PC-9 (cell line): Measurements from ENCODE around the gene PFN2. TPM values are rescaled to one million over a fixed set of nuclear protein-coding genes. Genes with fewer than 3 reads are reported as not detected.
"Not testable (repeated sequence)": the region's sequence is repeated elsewhere in the genome, so short reads cannot be mapped to it uniquely, and the experiment has no call there.

Experiments used
- BruUV-seq: library from RNA; stranded (reverse); fragments of 400-500 nt; replicated peaks from 2 replicates; lab custom pipeline; 2021; lab: Mats Ljungman, UMichigan
- CTCF ChIA-PET: fragments of 300-600 bp; sonication (Branson Sonifier 250); formaldehyde crosslinking; loops from one replicate; lab custom pipeline; 2022; ENCODE audit warnings: antibody characterized with exemption; lab: Charles Lee
- POLR2A ChIA-PET: fragments of 300-600 bp; sonication (Branson Sonifier 250); formaldehyde crosslinking; loops from one replicate; lab custom pipeline; 2022; ENCODE audit warnings: antibody characterized with exemption; ENCODE audit not compliant: unreplicated experiment; lab: Charles Lee
- DNase-seq, 2 experiments: peaks; one replicate each; pipeline versions ENCODE4 v3.0.0 to v3.0.0-alpha.2; 2015 to 2022; ENCODE audit warnings: mixed read lengths in 1 of 2
- H2AFZ ChIP-seq: fragments of 200-600 bp; sonication (generic); 2 replicates; pipeline ENCODE4 v1.8.1; 2017; ENCODE audit warnings: antibody characterized with exemption
- H3F3A ChIP-seq: fragments of 200-600 bp; sonication (generic); 2 replicates; pipeline ENCODE4 v1.8.1; 2017; ENCODE audit warnings: antibody characterized with exemption, mild to moderate bottlenecking, low read depth; ENCODE audit not compliant: insufficient read depth
- H3K27ac ChIP-seq: fragments of 200-600 bp; sonication (generic); 2 replicates; pipeline ENCODE4 v1.6.1; 2016; ENCODE audit warnings: mixed run types
- H3K27me3 ChIP-seq: fragments of 200-600 bp; sonication (generic); 2 replicates; pipeline ENCODE4 v1.6.1; 2016; ENCODE audit warnings: low read depth, mixed run types; ENCODE audit not compliant: insufficient read depth
- H3K36me3 ChIP-seq: fragments of 200-600 bp; sonication (generic); 2 replicates; pipeline ENCODE4 v1.6.1; 2016; ENCODE audit warnings: low read depth, mixed run types
- H3K4me1 ChIP-seq: fragments of 200-600 bp; sonication (generic); replicated peaks from 2 replicates; pipeline ENCODE4 v1.6.1; 2016; ENCODE audit warnings: mixed run types; ENCODE audit not compliant: insufficient read depth
- H3K4me2 ChIP-seq: fragments of 200-600 bp; sonication (generic); 2 replicates; pipeline ENCODE4 v1.6.1; 2017; ENCODE audit warnings: mixed run types
- H3K4me3 ChIP-seq: fragments of 200-600 bp; sonication (generic); 2 replicates; pipeline ENCODE4 v1.6.1; 2016; ENCODE audit warnings: mixed run types
- H3K79me2 ChIP-seq: fragments of 200-600 bp; sonication (generic); 2 replicates; pipeline ENCODE4 v1.6.1; 2017; ENCODE audit warnings: low read depth, mixed run types
- H3K9me2 ChIP-seq: fragments of 200-600 bp; sonication (generic); 2 replicates; pipeline ENCODE4 v1.8.1; 2017; ENCODE audit warnings: mild to moderate bottlenecking; ENCODE audit not compliant: insufficient read depth
- H3K9me3 ChIP-seq: fragments of 200-600 bp; sonication (generic); 2 replicates; pipeline ENCODE4 v1.8.1; 2016; ENCODE audit warnings: low read depth; ENCODE audit not compliant: insufficient read depth
- H4K20me1 ChIP-seq: fragments of 200-600 bp; sonication (generic); 2 replicates; pipeline ENCODE4 v1.8.1; 2017; ENCODE audit not compliant: insufficient read depth
- CTCF ChIP-seq: fragments of 200-600 bp; sonication (generic); conservative IDR thresholded peaks from 2 replicates; pipeline ENCODE4 v1.6.1; 2017; ENCODE audit warnings: mixed run types, antibody characterized with exemption, mild to moderate bottlenecking, moderate library complexity
- EZH2 ChIP-seq: fragments of 200-600 bp; sonication (generic); IDR thresholded peaks from 2 replicates; pipeline ENCODE4 v1.8.0; 2017; ENCODE audit warnings: antibody characterized with exemption, low read depth
- intact Hi-C: fragments of 100-400 bp; cut with micrococcal nuclease; formaldehyde crosslinking; loops from one replicate; pipeline ENCODE4 v1.10.0; 2022; ENCODE audit not compliant: unreplicated experiment
- total RNA-seq: library from RNA; stranded (reverse); gene quantifications from 2 replicates; pipeline ENCODE4 v1.2.3, GENCODE V29; 2021

The PFN2 gene
- total RNA-seq, 1 experiment from 2014 or later: 187 TPM

DNA sequence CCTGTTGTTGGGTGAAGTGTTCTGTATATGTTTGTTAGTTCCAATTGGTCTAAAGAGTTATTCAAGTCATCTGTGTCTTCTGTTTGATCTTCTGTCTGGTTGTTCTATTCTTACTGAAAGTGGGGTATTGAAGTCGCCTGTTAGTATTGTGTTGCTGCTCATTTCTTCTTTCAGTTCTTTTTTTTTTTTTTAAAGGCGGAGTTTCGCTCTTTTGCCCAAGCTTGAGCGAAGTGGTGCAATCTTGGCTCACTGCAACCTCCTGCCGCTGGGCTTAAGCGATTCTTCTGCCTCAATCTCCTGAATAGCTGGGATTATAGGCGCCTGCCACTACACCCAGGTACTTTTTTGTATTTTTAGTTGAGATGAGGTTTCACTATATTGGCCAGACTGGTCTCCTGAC lies 23.5 kb downstream of the PFN2 start:
- no peaks in the 10 kb centered on the region for H3K4me1 ChIP-seq
- intact Hi-C loops: no loop called here
- CTCF ChIA-PET: no interaction called here
- H3K36me3 ChIP-seq: 0 out of 2 replicates have a peak, but pooled peaks cover 8% of the 10 kb centered on the region
- no peak overlapping the region for H3K4me2 ChIP-seq
- H3K79me2 ChIP-seq: no peaks in the 10 kb centered on the region; the same call in 1 of the 2 replicates
- 0 out of 2 replicates have a peak, but pooled peaks cover 4% of the 10 kb centered on the region for H3K9me3 ChIP-seq
- DNase-seq: no peak
- TF ChIP-seq CTCF (no peak), EZH2 (no peak)
- H3K27ac ChIP-seq: no peak overlapping the region
- peaks cover 10% of the 10 kb centered on the region; the same call in 1 of the 2 replicates for H3F3A ChIP-seq
- H2AFZ ChIP-seq: no peak overlapping the region
- no peaks in the 10 kb centered on the region for H3K9me2 ChIP-seq
- POLR2A ChIA-PET: no interaction called here
- H3K4me3 ChIP-seq: no peak overlapping the region
- no TSS peak for BruUV-seq
- H4K20me1 ChIP-seq: no peaks in the 10 kb centered on the region
- H3K27me3 ChIP-seq: no peaks in the 10 kb centered on the region

DNA sequence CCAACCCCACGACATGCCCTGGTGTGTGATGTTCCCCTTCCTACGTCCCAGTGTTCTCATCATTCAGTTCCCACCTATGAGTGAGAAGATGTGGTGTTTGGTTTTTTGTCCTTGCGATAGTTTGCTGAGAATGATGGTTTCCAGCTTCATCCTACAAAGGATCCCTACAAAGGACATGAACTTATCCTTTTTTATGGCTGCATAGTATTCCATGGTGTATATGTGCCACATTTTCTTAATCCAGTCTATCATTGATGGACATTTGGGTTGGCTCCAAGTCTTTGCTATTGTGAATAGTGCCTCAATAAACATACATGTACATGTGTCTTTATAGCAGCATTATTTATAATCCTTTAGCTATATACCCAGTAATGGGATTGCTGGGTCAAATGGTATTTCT lies 26.7 kb downstream of the PFN2 start:
- H2AFZ ChIP-seq, CTCF ChIA-PET, intact Hi-C loops, H3K4me1 ChIP-seq, DNase-seq, H3K27me3 ChIP-seq, POLR2A ChIA-PET, H3K4me2 ChIP-seq, H4K20me1 ChIP-seq, H3K4me3 ChIP-seq, BruUV-seq, H3K79me2 ChIP-seq, H3K27ac ChIP-seq, H3K9me2 ChIP-seq, H3K9me3 ChIP-seq: not testable (repeated sequence)
- Histone ChIP-seq H3F3A (peaks cover 19% of the 10 kb centered on the region; the same call in 1 of the 2 replicates), H3K36me3 (0 out of 2 replicates have a peak, but pooled peaks cover 11% of the 10 kb centered on the region)

- Histone ChIP-seq H3K9me2 (no peaks in the 10 kb centered on the region), H3K4me1 (no peaks in the 10 kb centered on the region), H4K20me1 (no peaks in the 10 kb centered on the region), H3K36me3 (0 out of 2 replicates have a peak, but pooled peaks cover 11% of the 10 kb centered on the region), H3K9me3 (0 out of 2 replicates have a peak, but pooled peaks cover 9% of the 10 kb centered on the region), H3K4me2 (no peak overlapping the region), H2AFZ (no peak overlapping the region), H3K79me2 (no peaks in the 10 kb centered on the region), H3K27ac (no peak overlapping the region), H3K27me3 (no peaks in the 10 kb centered on the region), H3F3A (peaks cover 12% of the 10 kb centered on the region; the same call in 1 of the 2 replicates), H3K4me3 (no peak overlapping the region)
- TF ChIP-seq EZH2 (no peak), CTCF (no peak)
- intact Hi-C loops: no loop called here
- ChIA-PET CTCF (no interaction called here), POLR2A (no interaction called here)
- no peak for DNase-seq
- no TSS peak for BruUV-seq
Observed at GRCh38 chr3:149942409-149942808, 28.3 kb downstream of the PFN2 start.

DNA sequence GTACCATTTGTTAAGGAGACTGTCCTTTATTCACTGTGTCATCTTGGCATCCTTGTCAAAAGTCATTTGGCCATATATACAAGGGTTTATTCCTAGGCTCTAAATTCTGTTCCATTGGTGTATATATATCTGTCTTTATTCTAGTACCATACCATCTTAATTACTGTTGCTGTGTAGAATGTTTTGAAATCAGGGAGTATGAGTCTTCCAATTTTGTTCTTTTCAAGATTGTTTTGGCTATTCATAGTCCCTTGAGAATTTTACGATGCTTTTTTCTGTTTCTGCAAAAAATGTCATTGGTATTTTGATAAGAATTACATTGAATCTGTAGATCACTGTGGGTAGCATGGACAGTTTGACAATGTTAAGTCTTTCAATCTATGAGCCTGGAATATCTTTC lies 28.7 kb downstream of the PFN2 start:
- no peaks in the 10 kb centered on the region for H4K20me1 ChIP-seq
- H3F3A ChIP-seq: peaks cover 12% of the 10 kb centered on the region; the same call in 1 of the 2 replicates
- no peaks in the 10 kb centered on the region for H3K27me3 ChIP-seq
- H3K4me1 ChIP-seq: no peaks in the 10 kb centered on the region
- ChIA-PET CTCF (no interaction called here), POLR2A (no interaction called here)
- no TSS peak for BruUV-seq
- H3K36me3 ChIP-seq: 0 out of 2 replicates have a peak, but pooled peaks cover 11% of the 10 kb centered on the region
- no peak overlapping the region for H2AFZ ChIP-seq
- intact Hi-C loops: no loop called here
- no peak overlapping the region for H3K27ac ChIP-seq
- no peak for DNase-seq
- no peak overlapping the region for H3K4me3 ChIP-seq
- TF ChIP-seq CTCF (no peak), EZH2 (no peak)
- no peaks in the 10 kb centered on the region for H3K79me2 ChIP-seq
- 0 out of 2 replicates have a peak, but pooled peaks cover 9% of the 10 kb centered on the region for H3K9me3 ChIP-seq
- H3K4me2 ChIP-seq: no peak overlapping the region
- no peaks in the 10 kb centered on the region for H3K9me2 ChIP-seq
